Purkinje cell (primary cell): ENCODE results near the gene TENT5D. TPM values are rescaled to one million over a fixed set of nuclear protein-coding genes. Genes with fewer than 3 reads are reported as not detected.

Experiments
- polyA plus RNA-seq: library from polyadenylated mRNA; unstranded; fragments of >200 nt; fragmentation: Nextera tagmentation; gene quantifications from 2 replicates; pipeline ENCODE4 v1.2.1, GENCODE V29; 2014

Gene TENT5D
- polyA plus RNA-seq: not detected in 2 replicates

DNA sequence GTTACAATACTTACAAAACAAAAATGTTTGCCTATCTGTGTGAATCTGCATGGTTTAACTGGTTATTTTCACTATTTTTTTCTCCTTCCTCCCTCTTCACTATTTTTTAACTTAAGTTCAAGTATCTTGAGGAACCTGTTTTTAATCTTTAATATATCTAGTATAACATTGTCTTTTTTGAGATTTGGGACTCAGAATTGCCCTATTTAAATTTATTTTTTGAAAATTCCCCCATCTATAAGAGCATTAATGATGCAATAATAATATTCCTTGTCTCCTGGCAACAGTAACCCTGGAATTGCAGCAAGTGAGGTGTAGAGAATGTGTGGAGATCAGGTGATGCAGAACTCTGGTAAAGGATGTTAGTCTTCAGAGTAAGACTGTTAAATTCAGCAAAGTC is at the start of gene TENT5D:
Gene TENT5D (plus strand): TSS at position 301 of the 400 bp plus-strand sequence. CDS start 22,093 bp downstream, outside the sequence.

